Coronary artery (tissue), 2 donors: ENCODE measurements around the gene ZDHHC17.

Experiments
- DNase-seq: peaks from one replicate; pipeline ENCODE4 v3.0.0-alpha.2; 2017; ENCODE audit warnings: low spot score
- H3K27ac ChIP-seq, 2 donors: fragments of 200-600 bp; sonication (generic); one replicate each; pipeline ENCODE4 v1.5.1; 2016 to 2019
- H3K4me3 ChIP-seq: fragments of 200-600 bp; sonication (generic); 2 replicates; pipeline ENCODE4 v1.5.1; 2016; ENCODE audit warnings: mild to moderate bottlenecking, moderate library complexity
- CTCF ChIP-seq: fragments of 200-600 bp; sonication (generic); IDR thresholded peaks from one replicate; pipeline ENCODE4 v1.5.1; 2019; ENCODE audit warnings: antibody characterized with exemption

The ZDHHC17 gene

GRCh38 chr12:76881142-76881541, 117.2 kb downstream of the ZDHHC17 start:
- no peak for TF ChIP-seq CTCF
- no peak overlapping the region for H3K4me3 ChIP-seq
- H3K27ac ChIP-seq = peak overlapping the region; percentile 48 to 92
- no peak for DNase-seq

- no peak for DNase-seq
- Histone ChIP-seq H3K27ac (no peak overlapping the region), H3K4me3 (no peak overlapping the region)
- no peak for TF ChIP-seq CTCF
Measured at GRCh38 chr12:76882367-76882766, 118.5 kb downstream of the ZDHHC17 start.

- DNase-seq = no peak
- no peak for TF ChIP-seq CTCF
- Histone ChIP-seq H3K27ac (no peak overlapping the region), H3K4me3 (no peak overlapping the region)
Measured at GRCh38 chr12:76883151-76883550, 119.2 kb downstream of the ZDHHC17 start.

GRCh38 chr12:76883811-76884210, 119.9 kb downstream of the ZDHHC17 start:
- TF ChIP-seq CTCF = no peak
- Histone ChIP-seq H3K4me3 (no peak overlapping the region), H3K27ac (no peak overlapping the region)
- DNase-seq = no peak

GRCh38 chr12:76888775-76889174, 124.9 kb downstream of the ZDHHC17 start:
- Histone ChIP-seq H3K27ac (no peak overlapping the region), H3K4me3 (no peak overlapping the region)
- no peak for TF ChIP-seq CTCF
- DNase-seq = no peak

- DNase-seq = no peak
Measured at GRCh38 chr12:76890151-76891143, 126.5 kb downstream of the ZDHHC17 start.

More at GRCh38 chr12:76890151-76891143, 126.5 kb downstream of the ZDHHC17 start:
- no peak for TF ChIP-seq CTCF
- H3K27ac ChIP-seq = no peak overlapping the region
- H3K4me3 ChIP-seq = no peak overlapping the region
